ENCODE data around the gene UBE2S.

The UBE2S gene

GRCh38 chr19:55382013-55382412 lies 25.6 kb downstream of the UBE2S start:
- DNase-seq: no peak

DNA sequence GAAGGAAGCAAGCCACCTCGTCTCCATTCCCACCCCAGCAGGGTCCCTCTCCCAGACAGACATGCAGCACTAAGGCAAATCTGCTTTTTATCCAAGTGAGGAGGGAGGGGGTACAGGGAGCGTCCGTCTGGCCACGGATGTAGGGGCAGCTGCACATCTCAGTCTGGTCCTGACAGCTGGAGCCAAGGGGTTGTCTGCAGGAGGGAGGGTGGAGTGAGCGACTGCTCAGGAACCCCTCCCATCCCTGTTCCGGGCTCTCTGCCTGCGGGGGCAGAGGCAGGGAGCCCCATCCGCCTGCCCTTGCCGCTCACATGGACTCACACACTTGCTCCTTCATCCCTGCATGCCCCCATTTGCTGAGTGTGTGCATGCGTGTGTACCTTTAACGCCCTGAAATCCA lies 28.4 kb downstream of the UBE2S start:
- DNase-seq: no peak

DNA sequence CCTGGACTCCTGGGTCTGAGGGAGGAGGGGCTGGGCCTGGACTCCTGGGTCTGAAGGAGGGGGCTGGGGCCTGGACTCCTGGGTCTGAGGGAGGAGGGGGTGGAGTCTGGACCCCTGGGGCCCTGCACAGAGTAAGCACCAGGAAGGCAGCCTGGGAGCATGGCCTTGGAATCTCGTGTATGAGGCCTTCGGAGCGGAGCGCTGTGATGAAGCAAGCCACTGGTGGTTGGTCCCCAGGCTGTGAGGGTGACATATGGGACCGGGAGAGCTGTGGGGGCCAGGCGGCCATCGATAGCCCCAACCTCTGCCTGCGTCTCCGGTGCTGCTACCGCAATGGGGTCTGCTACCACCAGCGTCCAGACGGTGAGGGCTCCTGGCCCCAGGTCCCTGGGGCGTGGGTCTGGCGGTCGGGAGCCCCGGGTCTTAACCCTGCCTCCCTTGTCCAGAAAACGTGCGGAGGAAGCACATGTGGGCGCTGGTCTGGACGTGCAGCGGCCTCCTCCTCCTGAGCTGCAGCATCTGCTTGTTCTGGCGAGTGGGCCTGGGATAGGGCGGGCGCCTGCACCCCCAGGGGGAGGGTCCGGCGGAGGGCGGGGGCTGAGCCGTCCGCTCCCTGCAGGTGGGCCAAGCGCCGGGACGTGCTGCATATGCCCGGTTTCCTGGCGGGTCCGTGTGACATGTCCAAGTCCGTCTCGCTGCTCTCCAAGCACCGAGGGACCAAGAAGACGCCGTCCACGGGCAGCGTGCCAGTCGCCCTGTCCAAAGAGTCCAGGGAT lies 30.0 kb downstream of the UBE2S start:
- no peak for DNase-seq

GRCh38 chr19:55376241-55376933 lies 31.2 kb downstream of the UBE2S start, which contains the start of gene TMEM190:
TSS of gene TMEM190 (plus strand) at chr19:55376826. CDS start at chr19:55376854, 28 bp downstream.
- DNase-seq: no peak

- no peak for DNase-seq
These were observed 33.4 kb downstream of the UBE2S start for GRCh38 chr19:55373993-55374757.

GRCh38 chr19:55373306-55373992 lies 34.1 kb downstream of the UBE2S start:
- no peak for DNase-seq

DNA sequence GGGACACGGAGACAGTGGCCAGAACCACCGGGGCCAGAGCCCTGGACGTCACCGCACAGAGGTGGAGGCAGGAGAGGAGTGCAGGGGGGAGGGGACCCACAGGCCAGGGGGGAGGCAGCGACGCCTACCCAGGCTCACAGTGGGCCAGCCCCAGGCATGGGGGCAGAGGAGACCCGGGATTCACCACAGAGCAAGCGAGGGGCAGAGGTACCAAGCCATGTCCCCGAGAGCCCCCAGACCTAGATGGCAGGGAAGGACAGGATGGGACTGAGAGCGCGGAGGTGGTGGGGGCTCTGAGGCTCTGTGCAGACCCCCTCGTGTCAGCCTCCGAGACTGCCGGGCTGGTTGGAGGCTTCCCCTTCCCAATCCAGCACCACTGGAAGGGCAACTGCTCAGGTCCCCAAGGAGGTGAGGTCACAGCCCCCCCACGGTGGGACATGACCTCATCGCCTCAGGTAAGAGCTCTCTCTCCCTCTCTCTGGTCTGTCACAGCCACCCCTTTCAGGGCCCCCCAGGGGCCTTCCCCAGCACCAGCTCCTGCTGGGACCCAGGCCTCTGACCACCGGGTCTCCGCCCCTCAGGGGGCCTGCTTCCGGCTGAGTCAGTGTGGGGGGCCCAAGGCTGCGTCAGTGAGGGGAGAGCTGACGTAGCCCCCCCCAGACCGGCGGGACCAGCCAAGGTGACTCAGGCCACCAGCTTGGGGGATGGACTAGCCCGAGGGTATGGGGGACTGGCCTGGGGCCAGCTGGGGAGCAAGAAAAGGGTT lies 35.1 kb downstream of the UBE2S start:
- DNase-seq: no peak

- DNase-seq: no peak
These were observed 37.1 kb downstream of the UBE2S start, which contains the start of gene IL11 for GRCh38 chr19:55370305-55370988. TSS of gene IL11 (minus strand) at chr19:55370463. CDS start at chr19:55370310, 153 bp downstream.

- DNase-seq: no peak
These were observed 37.8 kb downstream of the UBE2S start for GRCh38 chr19:55369653-55370304.

GRCh38 chr19:55368701-55369563 lies 38.7 kb downstream of the UBE2S start:
- no peak for DNase-seq

DNA sequence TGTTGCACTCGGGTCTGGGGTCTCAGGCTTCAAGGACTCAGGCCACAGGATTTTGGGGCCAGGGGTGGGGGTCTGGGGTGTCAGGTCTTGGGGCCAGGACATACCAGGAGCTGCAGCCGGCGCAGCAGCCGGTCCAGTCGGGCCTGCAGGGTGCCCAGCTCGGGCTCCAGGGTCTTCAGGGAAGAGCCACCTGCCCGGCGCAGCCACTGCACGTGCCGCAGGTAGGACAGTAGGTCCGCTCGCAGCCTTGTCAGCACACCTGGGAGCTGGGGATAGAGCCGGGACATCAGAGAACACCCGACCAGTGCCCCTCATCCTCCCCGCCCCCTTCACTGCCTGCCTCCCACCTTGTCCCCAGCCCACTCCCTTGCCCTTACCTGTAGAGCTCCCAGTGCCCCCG lies 39.5 kb downstream of the UBE2S start:
- DNase-seq: no peak

GRCh38 chr19:55366790-55367189 lies 40.8 kb downstream of the UBE2S start:
- DNase-seq: no peak

GRCh38 chr19:55365964-55366363 lies 41.6 kb downstream of the UBE2S start:
- no peak for DNase-seq

GRCh38 chr19:55365245-55365644 lies 42.3 kb downstream of the UBE2S start:
- no peak for DNase-seq

GRCh38 chr19:55362990-55363716 lies 44.4 kb downstream of the UBE2S start, which contains the start of gene GARIN5B:
TSS of gene GARIN5B (minus strand) at chr19:55363260. CDS start at chr19:55363066, 194 bp downstream.
- no peak for DNase-seq

DNA sequence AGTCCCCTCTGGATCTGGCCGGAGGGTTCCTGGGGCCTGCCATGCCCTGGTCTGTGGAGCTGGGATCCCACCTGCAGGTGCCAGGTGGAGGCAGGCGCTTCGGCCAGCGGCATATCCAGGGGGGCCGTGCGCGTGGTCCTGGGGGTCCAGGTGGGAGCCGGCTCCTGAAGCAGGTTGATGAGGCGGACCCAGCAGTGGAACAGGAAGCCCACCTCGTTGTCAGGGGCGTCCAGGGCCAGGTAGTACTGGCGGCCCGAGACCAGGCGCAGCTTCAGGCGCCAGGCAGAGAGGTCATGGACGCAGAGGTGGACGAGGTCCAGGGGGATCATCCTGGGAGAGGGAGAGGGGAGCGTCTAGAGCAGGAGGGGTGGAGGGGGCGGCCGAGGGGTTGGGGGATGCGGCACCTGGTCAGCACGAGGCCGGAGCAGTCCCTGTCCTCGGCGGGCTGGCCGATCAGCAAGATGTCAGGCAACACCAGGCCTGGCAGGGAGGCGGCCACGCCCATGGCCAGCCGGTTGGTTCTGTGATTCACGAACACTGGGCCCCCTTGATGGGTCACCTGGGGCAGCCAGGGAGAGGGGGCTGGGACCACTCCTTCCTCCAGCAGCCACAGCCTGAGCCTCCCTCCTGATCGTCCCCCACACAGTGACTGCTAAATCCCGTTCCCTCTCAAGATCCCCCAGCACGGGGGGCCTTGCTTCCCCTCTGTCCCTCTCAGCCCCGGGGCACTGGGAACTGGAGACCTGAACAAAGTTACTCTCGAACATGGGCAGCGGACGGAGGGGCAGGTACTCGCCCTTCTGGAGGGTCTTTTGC lies 45.2 kb downstream of the UBE2S start:
- DNase-seq: no peak

DNA sequence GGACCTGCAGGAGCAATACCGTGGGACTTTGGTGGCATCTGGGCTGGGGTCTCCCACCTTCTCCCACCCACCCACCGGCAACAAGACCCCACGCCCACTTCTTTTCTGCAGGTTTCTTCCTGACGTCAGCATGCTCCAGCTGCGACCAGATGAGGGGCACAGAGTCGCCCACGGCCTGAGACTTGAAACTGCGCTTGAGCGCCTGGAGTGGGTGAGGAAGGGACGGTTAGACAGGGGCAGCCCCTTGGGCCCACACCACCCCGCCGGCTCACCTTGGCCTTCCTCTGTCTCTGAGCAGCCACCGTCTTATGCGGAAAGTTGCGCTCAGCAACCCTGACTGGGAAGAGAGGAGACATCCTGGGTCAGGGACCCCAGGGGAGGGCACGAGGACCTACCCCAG lies 46.7 kb downstream of the UBE2S start:
- DNase-seq: no peak

Data from NCI-H187 treated with DMSO at 0.1 percent for 48 hours (cell line).